TTC549 (cell line): ENCODE measurements around the gene M6PR.
"Not testable (repeated sequence)": the region's sequence is repeated elsewhere in the genome, so short reads cannot be mapped to it uniquely, and the experiment has no call there.

Source experiments
- FAIRE-seq: peaks from 2 replicates; lab custom pipeline; 2012; peaks lifted over from hg19 to GRCh38; lab: Jason Lieb, UNC

Gene M6PR

DNA sequence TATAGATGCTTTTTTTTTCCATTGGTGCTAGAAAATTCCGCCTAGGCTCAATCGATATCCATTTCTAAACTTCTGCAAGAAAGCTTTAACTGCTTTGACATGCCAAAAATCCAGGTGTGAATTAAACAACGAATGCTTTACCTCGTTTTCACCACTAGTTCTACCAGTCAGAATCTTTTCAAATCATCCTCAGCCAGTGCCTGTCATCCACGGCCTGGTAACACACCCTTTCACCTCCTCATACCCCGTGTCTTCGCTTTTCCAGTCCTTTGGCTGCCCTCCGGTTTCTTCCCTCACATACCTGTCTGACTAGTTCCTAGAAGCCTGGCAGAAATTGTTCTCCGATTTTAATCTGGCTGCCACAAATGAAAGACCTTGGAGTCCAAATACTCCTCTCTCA, 36.5 kb downstream of the M6PR start:
- FAIRE-seq: no peak

DNA sequence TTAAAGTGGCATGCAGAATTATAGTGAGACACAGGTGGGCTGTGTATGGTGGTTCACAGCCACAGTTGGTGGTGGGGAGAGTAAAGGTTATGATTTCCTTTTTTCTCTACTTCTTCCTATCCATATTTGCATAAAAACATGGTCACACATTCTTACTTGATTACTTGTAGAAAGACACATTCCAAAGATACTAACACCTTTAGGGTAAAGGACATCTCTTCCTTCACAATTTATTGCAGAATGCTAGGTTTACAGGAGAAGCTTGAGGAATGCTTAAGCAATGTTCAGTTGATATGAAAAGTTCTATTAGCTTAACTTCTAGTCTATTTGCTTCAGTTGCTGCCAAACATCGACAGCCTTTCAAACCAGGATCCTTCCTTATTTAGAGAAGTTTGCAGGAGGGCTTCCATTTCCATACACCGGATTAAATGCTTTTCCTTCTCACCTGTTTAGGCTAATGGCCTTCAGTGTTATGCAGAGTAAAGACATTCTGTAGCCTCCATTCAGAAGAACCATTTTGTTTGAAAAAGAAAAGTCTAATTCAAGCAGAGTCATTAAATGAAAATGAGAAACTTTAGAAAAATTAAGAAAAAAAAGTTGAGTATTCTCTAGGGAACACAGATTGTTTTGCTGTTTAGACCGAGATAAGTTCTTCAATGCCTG, 37.7 kb downstream of the M6PR start:
- no peak for FAIRE-seq

DNA sequence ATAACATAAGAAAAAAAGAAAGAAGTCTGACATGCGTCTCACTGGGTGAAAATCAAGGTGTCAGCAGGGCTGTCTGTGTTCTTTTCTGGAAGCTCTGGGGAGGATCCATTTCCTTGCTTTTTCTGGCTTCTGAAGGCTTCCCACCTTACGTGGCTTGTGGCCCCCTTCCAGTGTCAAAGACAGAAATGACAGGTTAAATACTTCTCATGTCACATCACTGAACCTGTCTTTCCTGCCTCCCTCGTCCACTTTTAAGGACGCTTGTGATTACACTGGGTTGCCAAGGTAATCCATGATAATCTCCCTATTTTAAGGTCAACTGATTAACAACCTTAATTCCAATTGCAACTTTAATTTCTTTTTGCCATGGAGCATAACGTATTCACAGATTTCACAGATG, 39.7 kb downstream of the M6PR start:
- FAIRE-seq: no peak

DNA sequence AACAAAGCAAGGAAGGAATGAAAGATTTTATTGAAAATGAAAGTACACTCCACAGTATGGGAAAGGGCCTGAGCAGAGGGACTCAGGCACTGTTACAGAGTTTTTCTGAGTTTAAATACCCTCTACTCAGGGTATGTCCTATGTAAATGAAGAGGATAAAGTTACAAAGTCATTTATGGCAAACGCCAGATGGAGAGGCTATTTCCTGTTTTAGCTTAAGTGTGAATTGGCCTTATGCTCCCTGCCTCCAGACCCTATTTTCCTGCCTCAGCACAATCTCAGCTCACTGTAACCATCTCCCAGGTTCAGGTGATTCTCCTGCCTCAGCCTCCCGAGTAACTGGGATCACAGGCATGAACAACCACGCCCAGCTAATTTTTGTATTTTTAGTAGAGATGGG, 41.9 kb downstream of the M6PR start:
- no peak for FAIRE-seq

- FAIRE-seq: no peak
Observed at GRCh38 chr12:8906266-8907180, 42.9 kb downstream of the M6PR start.

GRCh38 chr12:8905546-8905945, 43.9 kb downstream of the M6PR start:
- FAIRE-seq: no peak

DNA sequence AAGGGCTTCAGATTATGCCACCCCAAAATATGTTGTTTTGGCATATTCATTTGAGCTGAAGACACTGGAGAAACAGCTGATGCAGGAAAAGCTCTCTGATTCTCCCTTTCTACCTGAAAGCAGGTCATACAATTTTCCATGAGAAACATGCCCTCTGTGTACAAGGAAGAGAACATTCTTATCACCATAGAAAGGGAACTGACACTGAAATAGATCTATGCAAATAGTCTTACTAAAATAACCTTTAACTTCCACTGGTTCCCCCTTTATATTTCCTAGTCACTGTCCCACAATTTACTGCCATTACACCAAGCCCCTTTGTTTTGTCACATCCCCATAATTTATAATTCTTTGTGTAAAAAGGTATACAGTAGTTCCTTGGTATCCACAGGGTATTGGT, 44.8 kb downstream of the M6PR start:
- FAIRE-seq: no peak

GRCh38 chr12:8903646-8904045, 45.8 kb downstream of the M6PR start:
- FAIRE-seq: no peak

DNA sequence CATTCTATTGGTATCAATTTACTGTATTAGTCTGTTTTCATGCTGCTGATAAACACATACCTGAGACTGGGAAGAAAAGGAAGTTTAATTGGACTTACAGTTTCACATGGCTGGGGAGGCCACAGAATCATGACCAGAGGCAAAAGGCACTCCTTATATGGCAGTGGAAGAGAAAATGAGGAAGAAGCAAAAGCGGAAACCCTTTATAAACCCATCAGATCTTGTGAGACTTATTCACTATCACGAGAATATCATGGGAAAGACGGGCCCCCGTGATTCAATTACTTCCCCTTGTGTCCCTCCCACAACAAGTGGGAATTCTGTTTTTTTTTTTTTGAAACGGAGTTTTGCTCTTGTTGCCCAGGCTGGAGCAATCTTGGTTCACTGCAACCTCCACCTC, 46.7 kb downstream of the M6PR start:
- not testable (repeated sequence) for FAIRE-seq

GRCh38 chr12:8899830-8900229, 49.6 kb downstream of the M6PR start:
- FAIRE-seq: no peak

DNA sequence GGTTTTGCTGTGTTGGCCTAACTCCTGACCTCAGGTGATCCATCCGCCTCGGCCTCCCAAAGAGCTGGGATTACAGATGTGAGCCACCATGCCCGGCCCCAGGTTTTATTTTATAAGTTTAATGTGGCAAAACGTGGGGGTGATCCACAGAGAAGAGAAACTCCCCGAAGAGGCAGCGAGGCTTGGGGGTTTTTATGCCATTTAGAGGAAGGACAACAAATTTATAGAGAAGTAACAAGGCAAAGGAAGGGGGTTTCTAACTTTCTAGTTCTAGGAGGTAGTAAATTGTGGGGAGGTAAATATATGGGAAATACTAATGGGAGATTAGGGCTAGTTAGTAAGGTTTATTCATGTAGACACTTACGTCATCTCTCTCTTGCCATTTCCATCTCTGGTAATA, 52.4 kb downstream of the M6PR start:
- FAIRE-seq: no peak

- no peak for FAIRE-seq
Observed at GRCh38 chr12:8894986-8895385, 54.5 kb downstream of the M6PR start.

- no peak for FAIRE-seq
Observed at GRCh38 chr12:8894378-8894777, 55.1 kb downstream of the M6PR start.

DNA sequence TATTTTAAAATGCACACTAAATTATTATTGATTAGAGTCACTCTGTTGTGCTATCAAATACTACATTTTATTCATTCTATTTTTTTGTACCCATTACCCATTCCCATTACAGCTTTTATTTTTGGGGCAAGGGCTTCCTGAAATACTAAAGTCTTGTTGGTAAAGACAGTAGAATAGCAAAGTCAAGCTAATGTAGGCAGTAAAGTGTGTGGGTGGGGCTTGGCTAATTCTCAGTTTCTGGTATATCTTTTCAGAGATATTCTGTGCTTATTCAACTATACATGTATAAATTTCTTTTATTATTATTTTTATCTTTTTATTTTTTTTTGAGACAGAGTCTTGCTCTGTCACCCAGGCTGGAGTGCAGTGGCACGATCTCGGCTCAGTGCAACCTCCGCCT, 57.5 kb downstream of the M6PR start:
- no peak for FAIRE-seq
